Prostate gland (tissue), 2 donors: Measurements from ENCODE around the gene NELFB. TPM values are rescaled to one million over a fixed set of nuclear protein-coding genes. Genes with fewer than 3 reads are reported as not detected.

Experiments
- DNase-seq: peaks from one replicate; pipeline ENCODE4 v3.0.0-alpha.2; 2019; ENCODE audit warnings: low spot score
- H3K27ac ChIP-seq, 2 donors: fragments of 200-600 bp; sonication (generic); 2 replicates each; pipeline ENCODE4 v1.5.1; 2017 to 2019
- H3K27me3 ChIP-seq: fragments of 200-600 bp; sonication (generic); replicated peaks from 2 replicates; pipeline ENCODE4 v1.5.1; 2019; ENCODE audit not compliant: insufficient read depth
- H3K36me3 ChIP-seq, 2 donors: fragments of 200-600 bp; sonication (generic); 1 replicate in 1 of 2; 2 replicates in 1 of 2; pipeline versions ENCODE4 v1.5.1 to v1.8.1; 2017 to 2019
- H3K4me1 ChIP-seq: fragments of 200-600 bp; sonication (generic); replicated peaks from 2 replicates; pipeline ENCODE4 v1.5.1; 2019
- H3K4me3 ChIP-seq, 2 donors: fragments of 200-600 bp; sonication (generic); 2 replicates each; pipeline ENCODE4 v1.5.1; 2017 to 2019
- H3K9me3 ChIP-seq: fragments of 200-600 bp; sonication (generic); 2 replicates; pipeline ENCODE4 v1.5.1; 2017
- CTCF ChIP-seq, 4 experiments: fragments of 200-600 bp in 2 of 4; fragments of 450-650 bp in 2 of 4; sonication (generic) in 2 of 4; IDR thresholded peaks; 1 replicate in 3 of 4; 2 replicates in 1 of 4; pipeline ENCODE4 v1.5.1; 2016 to 2019; ENCODE audit warnings: antibody characterized with exemption in 4 of 4, mild to moderate bottlenecking in 2 of 4, moderate library complexity in 2 of 4
- POLR2A ChIP-seq: fragments of 450-650 bp; IDR thresholded peaks from one replicate; pipeline ENCODE4 v1.6.1; 2016; ENCODE audit warnings: antibody characterized with exemption, mild to moderate bottlenecking
- POLR2AphosphoS5 ChIP-seq: sonication (generic); formaldehyde crosslinking; IDR thresholded peaks from one replicate; pipeline ENCODE4 v1.6.1; 2017; ENCODE audit warnings: antibody characterized with exemption
- WGBS: methylation state at CpG from one replicate; pipeline ENCODE4 v1.1.5; 2018; 5-methylcytosine and 5-hydroxymethylcytosine counted together
- intact Hi-C: fragments of 100-400 bp; cut with DNase I; formaldehyde crosslinking; loops from one replicate; pipeline ENCODE4 v1.14.2; 2022
- total RNA-seq, 2 donors: library from RNA; depleted of rRNA; stranded (reverse); fragments of >200 nt; gene quantifications; one replicate each; pipeline ENCODE4 v1.1.0, GENCODE V29; 2016

NELFB gene
- total RNA-seq, 2 donors from 2014 or later: 44.9 to 82.1 TPM

GRCh38 chr9:137272241-137273094, 17.3 kb downstream of the NELFB start:
- Histone ChIP-seq H3K4me1 (peaks cover 31% of the 10 kb centered on the region), H3K9me3 (no peaks in the 10 kb centered on the region), H3K27me3 (peaks cover 3% of the 10 kb centered on the region), H3K4me3 (no peak overlapping the region), H3K36me3 (peaks cover 0 to 12% of the 10 kb centered on the region in 2 donors), H3K27ac (peak overlapping the region; percentile 48 to 90)
- 85% methylated on average over 34 of the region's 39 CpGs for WGBS
- intact Hi-C loops: no loop called here
- no peak for DNase-seq
- no peak for TF ChIP-seq CTCF (IDR thresholded peaks at IDR 0.05)
- no peak for TF ChIP-seq POLR2A
- TF ChIP-seq POLR2AphosphoS5: no peak

GRCh38 chr9:137273095-137273490, 18.0 kb downstream of the NELFB start:
- H3K36me3 ChIP-seq: peaks cover 0 to 12% of the 10 kb centered on the region in 2 donors
- DNase-seq: no peak
- H3K27ac ChIP-seq: no peak overlapping the region
- H3K4me3 ChIP-seq: no peak overlapping the region
- intact Hi-C loops: no loop called here
- peaks cover 31% of the 10 kb centered on the region for H3K4me1 ChIP-seq
- TF ChIP-seq POLR2AphosphoS5 (no peak), CTCF (IDR thresholded peaks at IDR 0.05) (no peak), POLR2A (no peak)
- no peaks in the 10 kb centered on the region for H3K9me3 ChIP-seq
- 88% methylated on average over 13 of the region's 13 CpGs for WGBS
- peaks cover 3% of the 10 kb centered on the region for H3K27me3 ChIP-seq

- H3K27ac ChIP-seq: peak overlapping the region; percentile 50 to 70
- no peaks in the 10 kb centered on the region for H3K9me3 ChIP-seq
- TF ChIP-seq POLR2AphosphoS5 (peak; percentile 33), CTCF (IDR thresholded peaks at IDR 0.05) (no peak)
- DNase-seq: peak; percentile 59
- H3K4me1 ChIP-seq: peaks cover 25% of the 10 kb centered on the region
- no peak overlapping the region for H3K4me3 ChIP-seq
- H3K27me3 ChIP-seq: peaks cover 3% of the 10 kb centered on the region
- WGBS: 41% methylated on average over 15 of the region's 15 CpGs
- peaks cover 0 to 12% of the 10 kb centered on the region in 2 donors for H3K36me3 ChIP-seq
- intact Hi-C loops: no loop called here
These were observed 18.6 kb downstream of the NELFB start for GRCh38 chr9:137273611-137274320.

GRCh38 chr9:137275203-137275587, 20.1 kb downstream of the NELFB start:
- intact Hi-C loops: no loop called here
- H3K4me1 ChIP-seq: peaks cover 14% of the 10 kb centered on the region
- no peak overlapping the region for H3K4me3 ChIP-seq
- no peak for DNase-seq
- WGBS: 87% methylated on average over 10 of the region's 10 CpGs
- peaks cover 0 to 12% of the 10 kb centered on the region in 2 donors for H3K36me3 ChIP-seq
- H3K27me3 ChIP-seq: peaks cover 3% of the 10 kb centered on the region
- H3K9me3 ChIP-seq: no peaks in the 10 kb centered on the region
- H3K27ac ChIP-seq: no peak overlapping the region
- TF ChIP-seq POLR2A (no peak), CTCF (IDR thresholded peaks at IDR 0.05) (no peak), POLR2AphosphoS5 (no peak)
